HEK293 (cell line): ENCODE results near the gene PCNX3.
A peak's percentile ranks its signal among the peaks of the same experiment; 100 is the strongest.

Source experiments
- BCL11A ChIP-seq: fragments of 450-650 bp; formaldehyde crosslinking; IDR thresholded peaks from 2 replicates; pipeline ENCODE4 v1.5.1; 2016; ENCODE audit warnings: low read depth, missing biosample characterization, missing genetic modification characterization
- IKZF3 ChIP-seq: fragments of 450-650 bp; IDR thresholded peaks from 2 replicates; pipeline ENCODE4 v1.5.0; 2018; ENCODE audit warnings: missing biosample characterization, mild to moderate bottlenecking, missing genetic modification characterization, moderate library complexity
- INSM2 ChIP-seq: fragments of 450-650 bp; formaldehyde crosslinking; IDR thresholded peaks from 2 replicates; pipeline ENCODE4 v1.5.1; 2016; ENCODE audit warnings: missing biosample characterization, missing genetic modification characterization
- MZF1 ChIP-seq: fragments of 450-650 bp; formaldehyde crosslinking; IDR thresholded peaks from 2 replicates; pipeline ENCODE4 v1.5.1; 2017; ENCODE audit warnings: missing biosample characterization, missing genetic modification characterization, borderline replicate concordance
- OSR2 ChIP-seq: fragments of 450-650 bp; formaldehyde crosslinking; IDR thresholded peaks from 2 replicates; pipeline ENCODE4 v1.5.1; 2016; ENCODE audit warnings: missing biosample characterization, missing genetic modification characterization
- SP2 ChIP-seq: fragments of 450-650 bp; formaldehyde crosslinking; IDR thresholded peaks from 2 replicates; pipeline ENCODE4 v1.5.1; 2016; ENCODE audit warnings: missing biosample characterization, missing genetic modification characterization
- ZBTB11 ChIP-seq: fragments of 450-650 bp; formaldehyde crosslinking; conservative IDR thresholded peaks from 2 replicates; pipeline ENCODE4 v1.5.1; 2016; ENCODE audit warnings: low read depth, missing biosample characterization, missing genetic modification characterization
- ZIC2 ChIP-seq: fragments of 450-650 bp; formaldehyde crosslinking; IDR thresholded peaks from 2 replicates; pipeline ENCODE4 v1.5.1; 2016; ENCODE audit warnings: missing biosample characterization, missing genetic modification characterization
- ZNF184 ChIP-seq: fragments of 450-650 bp; IDR thresholded peaks from 2 replicates; pipeline ENCODE4 v1.5.1; 2018; ENCODE audit warnings: missing biosample characterization, mild to moderate bottlenecking, missing genetic modification characterization
- ZNF221 ChIP-seq: fragments of 450-650 bp; formaldehyde crosslinking; IDR thresholded peaks from 2 replicates; pipeline ENCODE4 v1.5.1; 2017; ENCODE audit warnings: missing biosample characterization, missing genetic modification characterization, borderline replicate concordance
- ZNF266 ChIP-seq: fragments of 450-650 bp; formaldehyde crosslinking; IDR thresholded peaks from 2 replicates; pipeline ENCODE4 v1.5.1; 2016; ENCODE audit warnings: missing biosample characterization, missing genetic modification characterization, low read depth
- ZNF561 ChIP-seq: fragments of 450-650 bp; IDR thresholded peaks from 2 replicates; pipeline ENCODE4 v1.5.1; 2018; ENCODE audit warnings: missing biosample characterization, missing genetic modification characterization, borderline replicate concordance
- ZNF658 ChIP-seq: fragments of 450-650 bp; formaldehyde crosslinking; IDR thresholded peaks from 2 replicates; pipeline ENCODE4; 2016; ENCODE audit warnings: missing biosample characterization, missing genetic modification characterization
- ZNF670 ChIP-seq: fragments of 450-650 bp; formaldehyde crosslinking; IDR thresholded peaks from 2 replicates; pipeline ENCODE4 v1.5.1; 2016; ENCODE audit warnings: missing biosample characterization, missing genetic modification characterization, low read depth
- ZNF791 ChIP-seq: fragments of 450-650 bp; formaldehyde crosslinking; IDR thresholded peaks from 2 replicates; pipeline ENCODE4 v1.5.1; 2016; ENCODE audit warnings: missing biosample characterization, missing genetic modification characterization
- ZNF843 ChIP-seq: fragments of 450-650 bp; formaldehyde crosslinking; IDR thresholded peaks from 2 replicates; pipeline ENCODE4 v1.5.1; 2016; ENCODE audit warnings: missing biosample characterization, missing genetic modification characterization
- TF ChIP-seq, protein P1 (sequence below): fragments of 450-650 bp; formaldehyde crosslinking; IDR thresholded peaks from 2 replicates; pipeline ENCODE4 v1.5.1; 2017; ENCODE audit warnings: missing biosample characterization, missing genetic modification characterization
- TF ChIP-seq, protein P2 (sequence below): fragments of 450-650 bp; formaldehyde crosslinking; IDR thresholded peaks from 2 replicates; pipeline ENCODE4 v1.5.1; 2016; ENCODE audit warnings: missing biosample characterization, missing genetic modification characterization, borderline replicate concordance
- TF ChIP-seq, protein P3 (sequence below): sonication (generic); formaldehyde crosslinking; IDR thresholded peaks from 2 replicates; pipeline ENCODE4 v1.8.1; 2022; ENCODE audit warnings: mild to moderate bottlenecking, moderate library complexity, missing genetic modification reagents
- TF ChIP-seq, protein P4 (sequence below): fragments of 450-650 bp; formaldehyde crosslinking; IDR thresholded peaks from 2 replicates; pipeline ENCODE4 v1.5.1; 2016; ENCODE audit warnings: missing biosample characterization, missing genetic modification characterization

Gene PCNX3

DNA sequence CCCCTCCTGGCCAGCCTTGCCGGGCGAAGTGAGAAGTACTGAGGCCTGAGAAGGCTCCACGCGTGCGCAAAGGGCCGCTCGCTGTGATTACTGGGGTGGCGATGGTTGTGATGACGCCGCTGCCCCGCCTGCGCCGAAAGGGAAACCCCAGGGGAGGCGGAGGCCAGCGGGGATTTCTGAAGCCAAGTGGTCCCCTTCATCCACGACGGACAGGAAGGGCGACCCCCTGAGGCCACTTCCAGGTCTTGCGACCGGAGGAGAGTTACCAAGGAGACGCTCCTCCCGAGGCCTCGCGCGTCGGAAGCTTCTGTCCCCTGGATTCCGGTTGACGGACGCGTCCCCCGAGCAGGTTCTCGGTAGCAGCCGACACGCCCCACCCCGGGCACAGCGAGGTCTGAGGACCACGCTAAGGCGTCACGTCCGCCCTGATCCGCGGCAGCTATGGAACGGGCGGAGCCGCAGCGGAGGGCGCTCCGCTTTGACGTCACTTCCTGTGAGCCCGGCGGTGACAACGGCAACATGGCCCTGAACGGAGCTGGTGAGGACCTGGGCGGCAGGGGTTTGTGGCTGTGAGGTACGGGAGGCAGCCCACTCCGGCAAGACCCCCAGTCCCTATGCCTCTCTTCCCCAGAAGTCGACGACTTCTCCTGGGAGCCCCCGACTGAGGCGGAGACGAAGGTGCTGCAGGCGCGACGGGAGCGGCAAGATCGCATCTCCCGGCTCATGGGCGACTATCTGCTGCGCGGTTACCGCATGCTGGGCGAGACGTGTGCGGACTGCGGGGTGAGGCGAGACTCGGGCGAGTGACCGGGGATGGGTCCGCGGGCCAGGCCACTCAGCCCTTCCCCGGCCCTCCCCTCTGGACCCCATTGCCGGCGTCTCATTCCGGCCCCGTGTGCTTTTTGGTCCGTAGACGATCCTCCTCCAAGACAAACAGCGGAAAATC is 45.3 kb upstream of the PCNX3 start, which contains the start of gene ZNRD2 (continued):
- TF ChIP-seq INSM2 (tag by site-specific recombination), result 0 out of 2 replicates have a peak, but pooled peaks have one; percentile 6
- TF ChIP-seq ZNF184, result no peak
- no peak for TF ChIP-seq ZNF670 (tag by site-specific recombination)
- TF ChIP-seq ZNF791 (tag by site-specific recombination), result no peak
- TF ChIP-seq, protein P1, sequence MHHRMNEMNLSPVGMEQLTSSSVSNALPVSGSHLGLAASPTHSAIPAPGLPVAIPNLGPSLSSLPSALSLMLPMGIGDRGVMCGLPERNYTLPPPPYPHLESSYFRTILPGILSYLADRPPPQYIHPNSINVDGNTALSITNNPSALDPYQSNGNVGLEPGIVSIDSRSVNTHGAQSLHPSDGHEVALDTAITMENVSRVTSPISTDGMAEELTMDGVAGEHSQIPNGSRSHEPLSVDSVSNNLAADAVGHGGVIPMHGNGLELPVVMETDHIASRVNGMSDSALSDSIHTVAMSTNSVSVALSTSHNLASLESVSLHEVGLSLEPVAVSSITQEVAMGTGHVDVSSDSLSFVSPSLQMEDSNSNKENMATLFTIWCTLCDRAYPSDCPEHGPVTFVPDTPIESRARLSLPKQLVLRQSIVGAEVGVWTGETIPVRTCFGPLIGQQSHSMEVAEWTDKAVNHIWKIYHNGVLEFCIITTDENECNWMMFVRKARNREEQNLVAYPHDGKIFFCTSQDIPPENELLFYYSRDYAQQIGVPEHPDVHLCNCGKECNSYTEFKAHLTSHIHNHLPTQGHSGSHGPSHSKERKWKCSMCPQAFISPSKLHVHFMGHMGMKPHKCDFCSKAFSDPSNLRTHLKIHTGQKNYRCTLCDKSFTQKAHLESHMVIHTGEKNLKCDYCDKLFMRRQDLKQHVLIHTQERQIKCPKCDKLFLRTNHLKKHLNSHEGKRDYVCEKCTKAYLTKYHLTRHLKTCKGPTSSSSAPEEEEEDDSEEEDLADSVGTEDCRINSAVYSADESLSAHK (tag by site-specific recombination), result no peak; the same call in 1 of the 2 replicates
- TF ChIP-seq ZNF221 (tag by site-specific recombination), result no peak
- TF ChIP-seq ZBTB11 (tag by site-specific recombination), result peak; percentile 98
- TF ChIP-seq BCL11A (tag by site-specific recombination), result no peak
- peak; percentile 69; the same call in 1 of the 2 replicates for TF ChIP-seq ZNF561 (tag by site-specific recombination)
- TF ChIP-seq, protein P2, sequence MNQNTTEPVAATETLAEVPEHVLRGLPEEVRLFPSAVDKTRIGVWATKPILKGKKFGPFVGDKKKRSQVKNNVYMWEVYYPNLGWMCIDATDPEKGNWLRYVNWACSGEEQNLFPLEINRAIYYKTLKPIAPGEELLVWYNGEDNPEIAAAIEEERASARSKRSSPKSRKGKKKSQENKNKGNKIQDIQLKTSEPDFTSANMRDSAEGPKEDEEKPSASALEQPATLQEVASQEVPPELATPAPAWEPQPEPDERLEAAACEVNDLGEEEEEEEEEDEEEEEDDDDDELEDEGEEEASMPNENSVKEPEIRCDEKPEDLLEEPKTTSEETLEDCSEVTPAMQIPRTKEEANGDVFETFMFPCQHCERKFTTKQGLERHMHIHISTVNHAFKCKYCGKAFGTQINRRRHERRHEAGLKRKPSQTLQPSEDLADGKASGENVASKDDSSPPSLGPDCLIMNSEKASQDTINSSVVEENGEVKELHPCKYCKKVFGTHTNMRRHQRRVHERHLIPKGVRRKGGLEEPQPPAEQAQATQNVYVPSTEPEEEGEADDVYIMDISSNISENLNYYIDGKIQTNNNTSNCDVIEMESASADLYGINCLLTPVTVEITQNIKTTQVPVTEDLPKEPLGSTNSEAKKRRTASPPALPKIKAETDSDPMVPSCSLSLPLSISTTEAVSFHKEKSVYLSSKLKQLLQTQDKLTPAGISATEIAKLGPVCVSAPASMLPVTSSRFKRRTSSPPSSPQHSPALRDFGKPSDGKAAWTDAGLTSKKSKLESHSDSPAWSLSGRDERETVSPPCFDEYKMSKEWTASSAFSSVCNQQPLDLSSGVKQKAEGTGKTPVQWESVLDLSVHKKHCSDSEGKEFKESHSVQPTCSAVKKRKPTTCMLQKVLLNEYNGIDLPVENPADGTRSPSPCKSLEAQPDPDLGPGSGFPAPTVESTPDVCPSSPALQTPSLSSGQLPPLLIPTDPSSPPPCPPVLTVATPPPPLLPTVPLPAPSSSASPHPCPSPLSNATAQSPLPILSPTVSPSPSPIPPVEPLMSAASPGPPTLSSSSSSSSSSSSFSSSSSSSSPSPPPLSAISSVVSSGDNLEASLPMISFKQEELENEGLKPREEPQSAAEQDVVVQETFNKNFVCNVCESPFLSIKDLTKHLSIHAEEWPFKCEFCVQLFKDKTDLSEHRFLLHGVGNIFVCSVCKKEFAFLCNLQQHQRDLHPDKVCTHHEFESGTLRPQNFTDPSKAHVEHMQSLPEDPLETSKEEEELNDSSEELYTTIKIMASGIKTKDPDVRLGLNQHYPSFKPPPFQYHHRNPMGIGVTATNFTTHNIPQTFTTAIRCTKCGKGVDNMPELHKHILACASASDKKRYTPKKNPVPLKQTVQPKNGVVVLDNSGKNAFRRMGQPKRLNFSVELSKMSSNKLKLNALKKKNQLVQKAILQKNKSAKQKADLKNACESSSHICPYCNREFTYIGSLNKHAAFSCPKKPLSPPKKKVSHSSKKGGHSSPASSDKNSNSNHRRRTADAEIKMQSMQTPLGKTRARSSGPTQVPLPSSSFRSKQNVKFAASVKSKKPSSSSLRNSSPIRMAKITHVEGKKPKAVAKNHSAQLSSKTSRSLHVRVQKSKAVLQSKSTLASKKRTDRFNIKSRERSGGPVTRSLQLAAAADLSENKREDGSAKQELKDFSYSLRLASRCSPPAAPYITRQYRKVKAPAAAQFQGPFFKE (tag by site-specific recombination), result no peak
- peak; percentile 96 for TF ChIP-seq MZF1 (tag by site-specific recombination)
- peak; percentile 94 for TF ChIP-seq SP2
- TF ChIP-seq, protein P3, sequence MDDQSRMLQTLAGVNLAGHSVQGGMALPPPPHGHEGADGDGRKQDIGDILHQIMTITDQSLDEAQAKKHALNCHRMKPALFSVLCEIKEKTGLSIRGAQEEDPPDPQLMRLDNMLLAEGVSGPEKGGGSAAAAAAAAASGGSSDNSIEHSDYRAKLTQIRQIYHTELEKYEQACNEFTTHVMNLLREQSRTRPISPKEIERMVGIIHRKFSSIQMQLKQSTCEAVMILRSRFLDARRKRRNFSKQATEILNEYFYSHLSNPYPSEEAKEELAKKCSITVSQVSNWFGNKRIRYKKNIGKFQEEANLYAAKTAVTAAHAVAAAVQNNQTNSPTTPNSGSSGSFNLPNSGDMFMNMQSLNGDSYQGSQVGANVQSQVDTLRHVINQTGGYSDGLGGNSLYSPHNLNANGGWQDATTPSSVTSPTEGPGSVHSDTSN (CRISPR knock-in tag), result peak; percentile 89
- TF ChIP-seq OSR2 (tag by site-specific recombination), result peak; percentile 85
- TF ChIP-seq IKZF3, result peak; percentile 92
- no peak for TF ChIP-seq ZNF266
- TF ChIP-seq ZNF843, result no peak; the same call in 1 of the 2 replicates
- TF ChIP-seq ZIC2 (tag by site-specific recombination), result peak; percentile 81
- TF ChIP-seq, protein P4, sequence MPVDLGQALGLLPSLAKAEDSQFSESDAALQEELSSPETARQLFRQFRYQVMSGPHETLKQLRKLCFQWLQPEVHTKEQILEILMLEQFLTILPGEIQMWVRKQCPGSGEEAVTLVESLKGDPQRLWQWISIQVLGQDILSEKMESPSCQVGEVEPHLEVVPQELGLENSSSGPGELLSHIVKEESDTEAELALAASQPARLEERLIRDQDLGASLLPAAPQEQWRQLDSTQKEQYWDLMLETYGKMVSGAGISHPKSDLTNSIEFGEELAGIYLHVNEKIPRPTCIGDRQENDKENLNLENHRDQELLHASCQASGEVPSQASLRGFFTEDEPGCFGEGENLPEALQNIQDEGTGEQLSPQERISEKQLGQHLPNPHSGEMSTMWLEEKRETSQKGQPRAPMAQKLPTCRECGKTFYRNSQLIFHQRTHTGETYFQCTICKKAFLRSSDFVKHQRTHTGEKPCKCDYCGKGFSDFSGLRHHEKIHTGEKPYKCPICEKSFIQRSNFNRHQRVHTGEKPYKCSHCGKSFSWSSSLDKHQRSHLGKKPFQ, result no peak
- TF ChIP-seq ZNF658 (tag by site-specific recombination), result no peak
